ENCODE measurements around the gene AFG1L.

DNA sequence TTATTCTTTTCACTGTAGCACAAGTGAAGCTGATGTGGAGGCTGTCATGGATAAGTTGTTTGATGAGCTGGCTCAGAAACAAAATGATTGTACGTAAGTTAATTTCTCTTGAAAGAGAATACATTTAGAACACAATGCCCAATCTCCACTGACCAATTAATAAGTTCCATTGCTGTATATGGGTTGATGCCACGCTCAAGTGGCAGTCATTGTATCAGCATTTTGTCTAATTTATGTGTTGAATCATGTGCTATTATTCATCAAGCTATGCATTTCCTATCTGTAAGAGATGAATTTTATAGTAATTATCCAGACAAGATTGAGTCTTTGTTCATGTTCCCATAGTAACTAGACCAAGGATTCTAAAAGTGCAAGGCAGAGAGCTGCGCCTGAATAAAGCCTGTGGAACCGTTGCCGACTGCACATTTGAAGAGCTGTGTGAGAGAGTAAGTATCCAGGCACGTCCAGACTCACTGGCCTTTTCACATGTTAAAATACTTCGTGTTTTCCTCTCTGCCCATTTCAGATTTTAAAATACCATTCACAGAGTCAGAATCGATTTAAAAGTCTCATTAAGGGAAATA is 182.1 kb downstream of the AFG1L start:
- TF ChIP-seq, protein P1, sequence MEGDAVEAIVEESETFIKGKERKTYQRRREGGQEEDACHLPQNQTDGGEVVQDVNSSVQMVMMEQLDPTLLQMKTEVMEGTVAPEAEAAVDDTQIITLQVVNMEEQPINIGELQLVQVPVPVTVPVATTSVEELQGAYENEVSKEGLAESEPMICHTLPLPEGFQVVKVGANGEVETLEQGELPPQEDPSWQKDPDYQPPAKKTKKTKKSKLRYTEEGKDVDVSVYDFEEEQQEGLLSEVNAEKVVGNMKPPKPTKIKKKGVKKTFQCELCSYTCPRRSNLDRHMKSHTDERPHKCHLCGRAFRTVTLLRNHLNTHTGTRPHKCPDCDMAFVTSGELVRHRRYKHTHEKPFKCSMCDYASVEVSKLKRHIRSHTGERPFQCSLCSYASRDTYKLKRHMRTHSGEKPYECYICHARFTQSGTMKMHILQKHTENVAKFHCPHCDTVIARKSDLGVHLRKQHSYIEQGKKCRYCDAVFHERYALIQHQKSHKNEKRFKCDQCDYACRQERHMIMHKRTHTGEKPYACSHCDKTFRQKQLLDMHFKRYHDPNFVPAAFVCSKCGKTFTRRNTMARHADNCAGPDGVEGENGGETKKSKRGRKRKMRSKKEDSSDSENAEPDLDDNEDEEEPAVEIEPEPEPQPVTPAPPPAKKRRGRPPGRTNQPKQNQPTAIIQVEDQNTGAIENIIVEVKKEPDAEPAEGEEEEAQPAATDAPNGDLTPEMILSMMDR (IDR thresholded peaks at IDR 0.05 in 8 of 11, conservative IDR thresholded peaks at IDR 0.05 in 3 of 11), result no peak
- TF ChIP-seq POLR2A (IDR thresholded peaks at IDR 0.05), result no peak

All from spleen (tissue), 7 donors.